Neuron (in vitro differentiated cells): ENCODE results near the gene ADIPOR1.
"Not testable (repeated sequence)": the region's sequence is repeated elsewhere in the genome, so short reads cannot be mapped to it uniquely, and the experiment has no call there.

ENCODE experiments used
- H2AFZ ChIP-seq: one replicate; pipeline ENCODE4 v1.6.1; 2013; ENCODE audit warnings: low read depth, mild to moderate bottlenecking, inconsistent platforms, low read length, moderate library complexity
- H3K27me3 ChIP-seq: one replicate; pipeline ENCODE4 v1.6.1; 2013; ENCODE audit warnings: low read length; ENCODE audit not compliant: insufficient read depth
- H3K36me3 ChIP-seq: one replicate; pipeline ENCODE4 v1.6.1; 2013; ENCODE audit warnings: low read length; ENCODE audit not compliant: insufficient read depth
- H3K4me1 ChIP-seq: one replicate; pipeline ENCODE4 v1.6.1; 2013; ENCODE audit warnings: low read length; ENCODE audit not compliant: insufficient read depth
- H3K4me3 ChIP-seq: 2 replicates; pipeline ENCODE4 v1.5.1; 2013; ENCODE audit warnings: mild to moderate bottlenecking, low read length, moderate library complexity
- H3K9me3 ChIP-seq: one replicate; pipeline ENCODE4 v1.6.1; 2013; ENCODE audit warnings: low read length

Gene ADIPOR1

DNA sequence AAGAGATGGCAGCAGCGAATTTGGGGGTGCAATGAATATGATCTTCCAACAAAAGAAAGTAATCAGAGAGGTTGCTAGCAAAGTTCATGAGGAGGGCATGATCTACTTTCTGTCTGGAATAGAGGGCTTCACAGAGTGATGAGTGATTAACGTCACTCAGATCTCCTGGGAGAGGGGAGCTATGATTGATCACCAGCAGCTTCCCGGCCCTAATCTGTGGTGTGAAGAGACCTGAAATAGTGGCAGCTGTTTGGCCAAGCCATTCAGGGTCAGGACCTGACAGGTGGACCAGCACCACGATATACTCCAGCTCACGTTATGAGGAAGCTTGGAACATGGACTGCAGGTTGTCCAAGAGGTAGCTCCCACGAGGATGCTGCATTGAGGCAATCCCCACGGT is 29.1 kb upstream of the ADIPOR1 start:
- Histone ChIP-seq H3K4me3 (no peak overlapping the region), H2AFZ (no peak overlapping the region), H3K36me3 (no peaks in the 10 kb centered on the region), H3K9me3 (no peaks in the 10 kb centered on the region), H3K4me1 (no peaks in the 10 kb centered on the region), H3K27me3 (peaks cover 27% of the 10 kb centered on the region)

DNA sequence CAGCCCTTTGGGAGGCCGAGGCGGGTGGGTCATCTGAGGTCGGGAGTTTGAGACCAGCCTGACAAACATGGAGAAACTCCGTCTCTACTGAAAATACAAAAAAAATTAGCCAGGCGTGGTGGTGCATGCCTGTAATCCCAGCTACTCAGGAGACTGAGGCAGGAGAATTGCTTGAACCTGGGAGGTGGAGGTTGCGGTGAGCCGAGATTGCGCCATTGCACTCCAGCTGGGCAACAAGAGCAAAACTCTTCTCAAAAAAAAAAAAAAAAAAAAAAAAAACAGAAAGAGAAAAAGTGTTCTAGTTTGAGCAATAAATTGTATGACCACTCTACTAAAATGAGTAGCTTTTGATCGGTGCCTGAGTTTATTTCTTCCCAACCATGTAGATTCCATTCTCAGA is 28.0 kb upstream of the ADIPOR1 start:
- H3K36me3 ChIP-seq, H2AFZ ChIP-seq: not testable (repeated sequence)
- peaks cover 27% of the 10 kb centered on the region for H3K27me3 ChIP-seq

GRCh38 chr1:202982715-202983430 is 24.8 kb upstream of the ADIPOR1 start:
- H3K9me3 ChIP-seq, result no peaks in the 10 kb centered on the region

More for the DNA sequence above, 28.0 kb upstream of the ADIPOR1 start:
- H3K4me1 ChIP-seq, H3K9me3 ChIP-seq, H3K4me3 ChIP-seq: not testable (repeated sequence)

DNA sequence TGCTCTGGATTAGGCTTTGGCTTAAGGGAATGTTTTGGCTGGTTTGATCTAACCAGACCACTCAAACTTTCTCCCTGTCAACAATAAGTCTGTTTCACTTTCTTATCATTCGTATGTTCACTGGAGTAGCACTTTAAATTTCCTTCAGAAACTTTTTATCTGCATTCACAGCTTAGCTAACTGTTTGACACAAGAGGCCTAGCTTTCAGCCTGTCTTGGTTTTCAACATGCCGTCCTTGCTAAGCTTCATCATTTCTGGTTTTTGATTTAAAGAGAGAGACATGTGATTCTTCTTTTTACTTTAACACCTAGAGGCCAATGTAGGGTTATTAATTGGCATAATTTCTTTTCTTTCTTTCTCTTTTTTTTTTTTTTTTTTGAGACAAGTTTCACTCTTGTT is 23.8 kb upstream of the ADIPOR1 start:
- H3K4me1 ChIP-seq, result no peaks in the 10 kb centered on the region
- H3K27me3 ChIP-seq, result peaks cover 28% of the 10 kb centered on the region
- H3K36me3 ChIP-seq, result no peaks in the 10 kb centered on the region
- H3K4me3 ChIP-seq, result no peak overlapping the region
- no peaks in the 10 kb centered on the region for H3K9me3 ChIP-seq
- H2AFZ ChIP-seq, result no peak overlapping the region

More at GRCh38 chr1:202982715-202983430, 24.8 kb upstream of the ADIPOR1 start:
- Histone ChIP-seq H3K27me3 (peaks cover 32% of the 10 kb centered on the region), H2AFZ (no peak overlapping the region), H3K4me3 (no peak overlapping the region), H3K4me1 (no peaks in the 10 kb centered on the region), H3K36me3 (no peaks in the 10 kb centered on the region)

DNA sequence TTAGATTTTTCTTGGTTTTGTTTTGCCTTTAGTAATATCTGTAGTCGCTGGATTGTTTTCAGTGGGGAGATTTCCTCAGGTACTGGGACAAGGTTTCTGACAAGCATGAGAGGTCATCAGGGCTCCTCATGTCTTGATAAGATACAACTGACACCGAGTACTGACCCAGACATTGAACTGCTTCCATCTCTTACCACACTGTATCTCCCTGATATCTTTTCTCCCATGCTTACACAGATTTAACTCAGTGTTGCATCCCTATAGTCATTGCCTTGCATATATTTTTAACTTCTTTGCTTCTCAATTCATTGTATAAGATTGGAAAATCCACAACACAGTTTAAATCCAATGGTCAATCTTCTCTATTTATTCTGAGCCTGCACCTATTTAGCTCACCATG is 21.3 kb upstream of the ADIPOR1 start:
- H3K4me1 ChIP-seq, result no peaks in the 10 kb centered on the region
- H3K9me3 ChIP-seq, result no peaks in the 10 kb centered on the region
- peaks cover 36% of the 10 kb centered on the region for H3K27me3 ChIP-seq
- no peak overlapping the region for H3K4me3 ChIP-seq
- H3K36me3 ChIP-seq, result no peaks in the 10 kb centered on the region
- H2AFZ ChIP-seq, result no peak overlapping the region

DNA sequence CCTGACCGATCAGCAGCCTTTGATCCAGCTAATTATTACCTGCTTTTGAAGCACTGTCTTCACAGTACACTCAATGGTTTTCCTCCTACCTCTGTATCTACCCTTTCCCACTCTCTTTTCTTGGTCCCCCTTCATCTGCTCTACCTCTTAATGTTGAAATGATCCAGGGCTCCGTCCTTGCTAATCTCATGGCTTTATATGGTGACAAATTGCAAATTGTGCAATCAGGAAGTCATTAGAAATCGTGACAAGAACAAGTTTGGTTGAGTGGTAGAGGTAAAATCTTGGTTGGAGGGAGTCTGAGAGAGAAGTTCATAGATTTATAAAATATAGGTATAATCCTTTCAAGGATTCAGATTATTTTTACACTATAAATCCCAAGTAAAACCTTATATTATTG is 18.5 kb upstream of the ADIPOR1 start:
- Histone ChIP-seq H3K4me3 (no peak overlapping the region), H3K27me3 (peaks cover 43% of the 10 kb centered on the region), H3K9me3 (no peaks in the 10 kb centered on the region), H3K4me1 (no peaks in the 10 kb centered on the region), H2AFZ (no peak overlapping the region), H3K36me3 (no peaks in the 10 kb centered on the region)

DNA sequence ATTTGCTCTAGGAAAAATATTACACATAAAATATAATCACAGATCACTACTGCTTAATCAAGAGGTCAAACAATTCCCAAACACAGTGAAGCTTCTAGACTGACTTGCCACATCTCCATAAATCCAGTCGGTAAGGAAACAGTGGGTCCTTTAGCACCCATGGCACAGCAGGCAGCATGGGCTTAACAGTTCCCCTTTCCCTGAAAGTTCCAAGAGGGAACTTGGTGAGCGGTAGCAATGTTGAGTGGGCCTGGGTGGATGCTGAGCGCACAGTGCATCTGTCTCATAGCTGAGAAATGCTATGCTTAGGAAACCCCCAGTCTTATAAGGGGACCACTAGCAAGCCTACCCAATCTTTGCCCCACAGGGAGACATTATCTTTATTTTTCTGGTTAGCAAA is 16.7 kb upstream of the ADIPOR1 start:
- no peaks in the 10 kb centered on the region for H3K36me3 ChIP-seq
- H3K27me3 ChIP-seq, result peaks cover 36% of the 10 kb centered on the region
- H3K9me3 ChIP-seq, result no peaks in the 10 kb centered on the region
- H3K4me1 ChIP-seq, result no peaks in the 10 kb centered on the region
- H2AFZ ChIP-seq, result no peak overlapping the region
- no peak overlapping the region for H3K4me3 ChIP-seq

- Histone ChIP-seq H3K4me3 (no peak overlapping the region), H3K9me3 (no peaks in the 10 kb centered on the region), H3K4me1 (peaks cover 12% of the 10 kb centered on the region), H2AFZ (no peak overlapping the region), H3K27me3 (peaks cover 21% of the 10 kb centered on the region), H3K36me3 (no peaks in the 10 kb centered on the region)
Measured at GRCh38 chr1:202972046-202972445, 13.9 kb upstream of the ADIPOR1 start.

DNA sequence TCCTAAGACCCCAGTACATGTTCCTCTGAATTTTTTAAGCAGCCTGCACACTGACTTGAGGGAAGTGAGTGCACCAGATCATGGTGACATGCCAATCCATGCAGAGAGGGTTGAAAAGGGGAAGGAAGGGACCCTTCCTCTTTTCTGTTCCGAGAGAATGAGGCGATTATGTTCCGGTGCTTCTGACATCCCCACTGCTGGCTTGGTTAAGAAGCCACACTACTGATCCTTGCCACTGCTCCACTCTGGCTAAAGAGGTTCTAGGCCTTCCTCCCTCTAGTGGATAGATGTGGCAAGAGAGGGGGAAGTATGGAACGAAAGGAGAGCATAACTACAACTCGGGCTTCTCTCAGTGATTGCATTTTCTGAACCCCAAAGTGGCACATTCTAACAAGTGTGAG is 10.8 kb upstream of the ADIPOR1 start:
- H3K36me3 ChIP-seq, result no peaks in the 10 kb centered on the region

DNA sequence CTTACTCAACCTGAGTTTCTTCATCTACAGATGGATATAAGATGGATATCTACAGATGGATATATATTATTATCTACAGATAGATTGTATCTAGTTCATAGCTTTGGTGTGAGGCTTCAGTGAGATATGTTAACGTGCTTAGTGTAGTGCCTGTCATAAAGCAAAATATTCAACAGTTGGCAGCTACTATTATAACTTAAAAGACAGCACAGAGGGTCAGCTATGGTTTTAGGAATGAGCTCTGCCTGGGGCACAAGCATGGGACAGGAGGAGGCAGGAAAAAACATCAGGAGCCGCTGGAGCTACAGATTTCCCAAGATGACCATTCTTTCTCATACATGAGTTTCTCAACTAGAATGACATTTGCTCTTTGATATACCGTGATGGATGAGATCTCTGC is 10.2 kb upstream of the ADIPOR1 start:
- no peaks in the 10 kb centered on the region for H3K9me3 ChIP-seq
- peaks cover 12% of the 10 kb centered on the region for H3K4me1 ChIP-seq
- peak overlapping the region; percentile 75 for H2AFZ ChIP-seq
- peaks cover 4% of the 10 kb centered on the region for H3K27me3 ChIP-seq
- H3K36me3 ChIP-seq, result no peaks in the 10 kb centered on the region
- peak overlapping the region; percentile 49 for H3K4me3 ChIP-seq

More for the DNA sequence above, 10.8 kb upstream of the ADIPOR1 start:
- Histone ChIP-seq H3K4me3 (no peak overlapping the region), H3K9me3 (no peaks in the 10 kb centered on the region), H2AFZ (no peak overlapping the region), H3K4me1 (peaks cover 12% of the 10 kb centered on the region), H3K27me3 (peaks cover 4% of the 10 kb centered on the region)

GRCh38 chr1:202967684-202968281 is 9.7 kb upstream of the ADIPOR1 start:
- Histone ChIP-seq H3K36me3 (no peaks in the 10 kb centered on the region), H2AFZ (peak overlapping the region; percentile 75), H3K27me3 (peaks cover 4% of the 10 kb centered on the region), H3K4me3 (peak overlapping the region; percentile 49), H3K4me1 (peaks cover 12% of the 10 kb centered on the region), H3K9me3 (no peaks in the 10 kb centered on the region)

DNA sequence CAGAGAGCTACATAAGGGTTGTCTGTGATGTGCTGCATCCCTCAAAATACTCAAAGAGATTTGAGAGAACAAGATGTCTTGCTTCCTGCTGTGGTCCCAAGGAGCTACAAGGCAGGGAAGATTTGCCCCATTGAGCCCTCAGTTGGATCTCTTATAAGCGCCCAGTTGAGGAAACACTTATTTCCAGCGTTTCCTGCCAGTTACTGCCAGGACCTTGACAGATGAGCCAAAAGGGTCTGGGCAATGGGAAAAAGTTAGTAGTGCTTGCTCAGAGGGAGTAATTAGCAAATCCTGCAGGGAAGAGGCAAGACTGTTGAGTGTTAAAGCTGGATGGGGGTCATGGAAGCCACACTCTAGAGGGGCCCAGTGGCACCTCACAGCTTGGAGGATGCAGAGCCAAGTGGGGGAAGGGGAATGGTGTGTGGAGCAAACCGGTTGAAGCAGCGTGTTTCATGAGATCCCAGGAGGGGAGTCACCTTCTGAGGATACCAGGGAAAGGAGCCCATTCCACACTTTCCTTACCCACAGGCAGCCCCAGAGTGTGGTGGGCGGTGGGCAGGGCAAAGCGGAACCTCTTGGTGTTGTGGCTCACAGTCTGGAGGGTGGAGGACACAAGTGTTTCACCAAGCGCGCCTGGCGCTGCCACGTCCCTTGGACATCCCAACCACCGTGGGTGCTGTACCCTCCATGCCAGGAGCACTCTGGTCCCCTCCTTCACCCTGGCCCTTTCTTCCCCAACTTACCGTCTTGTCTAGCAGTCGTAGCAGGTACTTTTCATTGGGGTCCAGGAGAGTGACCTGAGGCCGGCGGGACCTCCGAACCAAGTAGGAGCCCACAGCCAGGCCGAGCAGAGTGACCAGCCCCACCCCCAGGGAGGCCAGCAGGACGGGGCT is 8.1 kb upstream of the ADIPOR1 start:
- H3K4me1 ChIP-seq, result peaks cover 12% of the 10 kb centered on the region

GRCh38 chr1:202965422-202965821 is 7.3 kb upstream of the ADIPOR1 start:
- H3K4me1 ChIP-seq, result peaks cover 12% of the 10 kb centered on the region
- no peaks in the 10 kb centered on the region for H3K27me3 ChIP-seq
- no peak overlapping the region for H3K4me3 ChIP-seq
- no peaks in the 10 kb centered on the region for H3K9me3 ChIP-seq
- H3K36me3 ChIP-seq, result no peaks in the 10 kb centered on the region
- no peak overlapping the region for H2AFZ ChIP-seq

More for the DNA sequence above, 8.1 kb upstream of the ADIPOR1 start:
- peak overlapping the region; percentile 57 for H3K4me3 ChIP-seq
- H3K27me3 ChIP-seq, result no peaks in the 10 kb centered on the region
- H3K9me3 ChIP-seq, result no peaks in the 10 kb centered on the region
- H3K36me3 ChIP-seq, result no peaks in the 10 kb centered on the region
- H2AFZ ChIP-seq, result peak overlapping the region; percentile 44
